Activated CD4-positive, CD25-positive, alpha-beta regulatory T cell (primary cell): ENCODE measurements around the gene PCIF1.
"Not testable (repeated sequence)": the region's sequence is repeated elsewhere in the genome, so short reads cannot be mapped to it uniquely, and the experiment has no call there.

Source experiments
- DNase-seq, 4 experiments: peaks; one replicate each; lab custom pipeline; 2025; lab: John Stamatoyannopoulos, UW

PCIF1 gene

GRCh38 chr20:45924391-45925261 lies 9.9 kb upstream of the PCIF1 start:
- no peak for DNase-seq

- DNase-seq: no peak
These were observed 8.5 kb upstream of the PCIF1 start for GRCh38 chr20:45925821-45926506.

- DNase-seq: no peak
These were observed 7.8 kb upstream of the PCIF1 start for GRCh38 chr20:45926731-45927070.

- DNase-seq: no peak
These were observed 7.2 kb upstream of the PCIF1 start for GRCh38 chr20:45927071-45927878.

- DNase-seq: not testable (repeated sequence)
These were observed 2.8 kb upstream of the PCIF1 start for GRCh38 chr20:45931680-45932079.

GRCh38 chr20:45933266-45934045 lies 1.0 kb upstream of the PCIF1 start:
- DNase-seq: peak in 2 of 4 experiments; percentile 23

- peak in 2 of 4 experiments; percentile 55 to 60 for DNase-seq
These were observed 367 bp upstream of the PCIF1 start for GRCh38 chr20:45934046-45934585.

GRCh38 chr20:45935416-45936046 lies 1.0 kb downstream of the PCIF1 start:
- DNase-seq: no peak

- DNase-seq: no peak
These were observed 3.3 kb downstream of the PCIF1 start for GRCh38 chr20:45937765-45938164.

- no peak for DNase-seq
These were observed 4.4 kb downstream of the PCIF1 start for GRCh38 chr20:45938727-45939438.

GRCh38 chr20:45940053-45940452 lies 5.6 kb downstream of the PCIF1 start:
- no peak for DNase-seq

- DNase-seq: no peak
These were observed 6.0 kb downstream of the PCIF1 start for GRCh38 chr20:45940469-45940868.

- DNase-seq: no peak
These were observed 9.1 kb downstream of the PCIF1 start for GRCh38 chr20:45943613-45944012.

GRCh38 chr20:45944151-45944964 lies 9.9 kb downstream of the PCIF1 start:
- DNase-seq: no peak

- no peak for DNase-seq
These were observed 10.6 kb downstream of the PCIF1 start for GRCh38 chr20:45944965-45945677.

- DNase-seq: no peak
These were observed 11.2 kb downstream of the PCIF1 start for GRCh38 chr20:45945678-45946148.

- no peak for DNase-seq
These were observed 11.9 kb downstream of the PCIF1 start for GRCh38 chr20:45946149-45946970.
